Keratinocyte (primary cell): ENCODE data around the gene MMD. TPM values are rescaled to one million over a fixed set of nuclear protein-coding genes. Genes with fewer than 3 reads are reported as not detected.

Experiments used
- DNase-seq: peaks from one replicate; pipeline ENCODE4 v3.0.0-alpha.2; 2011; ENCODE audit warnings: low read depth, missing footprints, low spot score
- FAIRE-seq: peaks from 2 replicates; lab custom pipeline; 2011; peaks lifted over from hg19 to GRCh38; lab: Jason Lieb, UNC
- H2AFZ ChIP-seq: 2 replicates; pipeline ENCODE4 v1.6.0; 2012; ENCODE audit warnings: low read length, control low read depth, inconsistent platforms; ENCODE audit not compliant: control insufficient read depth
- H3K27ac ChIP-seq: 2 replicates; pipeline ENCODE4 v1.5.1; 2011; ENCODE audit warnings: low read length; ENCODE audit not compliant: control insufficient read depth, insufficient read depth
- H3K27me3 ChIP-seq: 3 replicates; pipeline ENCODE4 v1.6.0; 2011; ENCODE audit warnings: low read length; ENCODE audit not compliant: control insufficient read depth, insufficient read depth; ENCODE audit errors: extremely low read depth
- H3K36me3 ChIP-seq, 2 experiments: 2 replicates in 1 of 2; 3 replicates in 1 of 2; pipeline ENCODE4 v1.5.1; 2011; ENCODE audit warnings: low read length in 2 of 2, mild to moderate bottlenecking in 1 of 2; ENCODE audit not compliant: control insufficient read depth in 2 of 2, insufficient read depth in 2 of 2; ENCODE audit errors: extremely low read depth in 1 of 2
- H3K4me1 ChIP-seq: 3 replicates; pipeline ENCODE4 v1.5.1; 2011; ENCODE audit warnings: low read length; ENCODE audit not compliant: control insufficient read depth, insufficient read depth; ENCODE audit errors: extremely low read depth
- H3K4me2 ChIP-seq: 3 replicates; pipeline ENCODE4 v1.6.0; 2011; ENCODE audit warnings: low read depth, low read length; ENCODE audit not compliant: control insufficient read depth, insufficient read depth; ENCODE audit errors: extremely low read depth
- H3K4me3 ChIP-seq, 3 experiments: fragments of 200-600 bp in 1 of 3; sonication (generic) in 1 of 3; 2 replicates in 2 of 3; 3 replicates in 1 of 3; pipeline ENCODE4 v1.5.1; 2011 to 2016; ENCODE audit warnings: low read length in 3 of 3, mild to moderate bottlenecking in 3 of 3, control low read depth in 2 of 3, inconsistent platforms in 1 of 3, low read depth in 1 of 3, mixed read lengths in 1 of 3, mixed run types in 1 of 3, moderate library complexity in 1 of 3; ENCODE audit not compliant: control insufficient read depth in 2 of 3, insufficient read depth in 2 of 3; ENCODE audit errors: extremely low read depth in 1 of 3
- H3K79me2 ChIP-seq: 2 replicates; pipeline ENCODE4 v1.6.0; 2012; ENCODE audit warnings: low read length; ENCODE audit not compliant: control insufficient read depth, insufficient read depth
- H3K9ac ChIP-seq: 3 replicates; pipeline ENCODE4 v1.6.0; 2011; ENCODE audit warnings: low read length; ENCODE audit not compliant: control insufficient read depth, insufficient read depth; ENCODE audit errors: extremely low read depth
- H3K9me1 ChIP-seq: 3 replicates; pipeline ENCODE4 v1.6.0; 2011; ENCODE audit warnings: low read length; ENCODE audit not compliant: control insufficient read depth, insufficient read depth; ENCODE audit errors: extremely low read depth
- H3K9me3 ChIP-seq: 2 replicates; pipeline ENCODE4 v1.5.1; 2012; ENCODE audit warnings: low read depth, low read length; ENCODE audit not compliant: control insufficient read depth
- H4K20me1 ChIP-seq: 3 replicates; pipeline ENCODE4 v1.6.0; 2011; ENCODE audit warnings: low read length; ENCODE audit not compliant: control insufficient read depth, insufficient read depth; ENCODE audit errors: extremely low read depth
- EZH2 ChIP-seq: IDR thresholded peaks from one replicate; pipeline ENCODE4 v1.6.1; 2012; ENCODE audit warnings: inconsistent platforms, mild to moderate bottlenecking, low read length, moderate library complexity
- dilution Hi-C: fragments of 300-500 bp; cut with MboI; formaldehyde crosslinking; loops from one replicate; pipeline ENCODE4 v1.7.0; 2020; ENCODE audit warnings: low sequenced_read_pairs; ENCODE audit not compliant: extremely low pct_ligation_motif_present
- polyA plus RNA-seq, 5 experiments: library from polyadenylated mRNA; depleted of rRNA in 3 of 5; stranded (reverse) in 3 of 5; stranded (forward) in 1 of 5; unstranded in 1 of 5; fragments of >200 nt; gene quantifications; 1 replicate in 1 of 5; 2 replicates in 3 of 5; 3 replicates in 1 of 5; pipeline versions ENCODE4 v1.2.1 to v1.2.3, GENCODE V29; 2011 to 2012; ENCODE audit warnings: missing spikeins in 2 of 5, low read depth in 1 of 5, low replicate concordance in 1 of 5
- TF ChIP-seq, protein P1 (sequence below), 3 experiments: IDR thresholded peaks in 1 of 3; conservative IDR thresholded peaks in 1 of 3; optimal IDR thresholded peaks in 1 of 3; 2 replicates in 2 of 3; 3 replicates in 1 of 3; pipeline versions ENCODE3 to v1.5.1; 2011; ENCODE audit warnings: low read length in 3 of 3, mild to moderate bottlenecking in 3 of 3, moderate library complexity in 2 of 3, control low read depth in 1 of 3, inconsistent platforms in 1 of 3; ENCODE audit not compliant: insufficient read depth in 2 of 3; ENCODE audit errors: extremely low read depth in 1 of 3

The MMD gene
- polyA plus RNA-seq, 1 donor (not counting 4 experiments of a cell fraction or from before 2014, with no cell fraction given), result 6.4 TPM

DNA sequence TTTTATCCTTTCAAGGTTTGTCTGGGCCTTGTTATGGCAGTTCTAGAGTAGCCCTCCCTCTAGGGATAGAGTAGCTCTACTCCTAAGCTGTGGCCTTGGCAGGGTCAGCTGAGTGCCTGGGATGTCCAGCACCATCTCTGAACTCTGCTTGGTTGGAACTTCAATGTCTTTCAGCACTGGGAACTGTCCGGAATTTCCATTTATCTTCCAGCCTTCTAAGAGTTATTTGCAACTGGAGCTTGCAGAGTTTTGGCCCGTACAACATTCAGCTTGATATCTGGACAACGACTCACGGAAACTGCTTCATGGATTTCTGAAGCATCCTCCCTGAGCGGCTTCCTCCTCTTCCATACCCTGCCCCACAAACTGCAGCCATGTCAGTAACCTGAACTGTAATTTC lies 22.9 kb downstream of the MMD start:
- dilution Hi-C loops, result no loop called here
- FAIRE-seq, result no peak

DNA sequence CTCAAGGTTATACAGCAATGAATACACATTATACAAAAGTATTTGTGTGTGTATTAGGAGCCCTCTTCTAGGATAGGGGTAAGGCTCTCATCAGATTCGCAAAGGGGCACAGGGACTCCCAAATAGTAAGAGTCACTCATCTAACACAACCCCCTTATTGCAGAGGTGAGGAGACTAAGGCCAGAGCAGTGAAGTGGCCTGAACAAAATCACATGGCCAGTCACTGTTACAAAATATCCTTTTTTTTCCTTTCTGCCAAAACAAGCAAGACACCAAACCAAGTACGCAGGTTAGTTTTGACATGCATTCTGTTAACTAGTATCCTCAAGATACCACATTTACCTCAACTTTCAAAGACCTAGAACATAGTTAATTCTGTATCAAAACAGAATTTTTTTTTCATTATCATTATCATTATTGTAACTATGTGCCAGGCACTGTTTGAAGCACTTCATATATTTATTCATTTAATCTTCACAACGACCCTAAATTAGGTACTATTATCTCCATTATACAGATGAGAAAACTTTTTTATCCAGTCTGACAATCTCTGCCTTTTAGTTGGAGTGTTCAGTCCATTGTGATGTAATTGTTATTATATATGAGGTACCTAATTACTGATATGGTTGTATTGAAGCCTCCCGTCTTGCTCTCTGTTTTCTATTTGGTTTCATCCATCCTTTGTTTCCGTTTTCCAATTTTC lies 25.7 kb downstream of the MMD start:
- Histone ChIP-seq H3K27me3 (no peaks in the 10 kb centered on the region), H3K79me2 (no peaks in the 10 kb centered on the region), H3K9me1 (no peaks in the 10 kb centered on the region), H3K36me3 (no peaks in the 10 kb centered on the region), H3K4me1 (no peaks in the 10 kb centered on the region), H4K20me1 (no peaks in the 10 kb centered on the region), H2AFZ (no peak overlapping the region), H3K4me3 (no peak overlapping the region), H3K9ac (no peak overlapping the region), H3K4me2 (no peak overlapping the region), H3K27ac (no peak overlapping the region), H3K9me3 (no peaks in the 10 kb centered on the region)
- TF ChIP-seq, protein P1, sequence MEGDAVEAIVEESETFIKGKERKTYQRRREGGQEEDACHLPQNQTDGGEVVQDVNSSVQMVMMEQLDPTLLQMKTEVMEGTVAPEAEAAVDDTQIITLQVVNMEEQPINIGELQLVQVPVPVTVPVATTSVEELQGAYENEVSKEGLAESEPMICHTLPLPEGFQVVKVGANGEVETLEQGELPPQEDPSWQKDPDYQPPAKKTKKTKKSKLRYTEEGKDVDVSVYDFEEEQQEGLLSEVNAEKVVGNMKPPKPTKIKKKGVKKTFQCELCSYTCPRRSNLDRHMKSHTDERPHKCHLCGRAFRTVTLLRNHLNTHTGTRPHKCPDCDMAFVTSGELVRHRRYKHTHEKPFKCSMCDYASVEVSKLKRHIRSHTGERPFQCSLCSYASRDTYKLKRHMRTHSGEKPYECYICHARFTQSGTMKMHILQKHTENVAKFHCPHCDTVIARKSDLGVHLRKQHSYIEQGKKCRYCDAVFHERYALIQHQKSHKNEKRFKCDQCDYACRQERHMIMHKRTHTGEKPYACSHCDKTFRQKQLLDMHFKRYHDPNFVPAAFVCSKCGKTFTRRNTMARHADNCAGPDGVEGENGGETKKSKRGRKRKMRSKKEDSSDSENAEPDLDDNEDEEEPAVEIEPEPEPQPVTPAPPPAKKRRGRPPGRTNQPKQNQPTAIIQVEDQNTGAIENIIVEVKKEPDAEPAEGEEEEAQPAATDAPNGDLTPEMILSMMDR (optimal IDR thresholded peaks at IDR 0.05 in 1 of 3, IDR thresholded peaks at IDR 0.05 in 1 of 3, conservative IDR thresholded peaks at IDR 0.05 in 1 of 3; ENCODE audit: extremely low read depth in 1 of 3, insufficient read depth in 2 of 3, low read length in 3 of 3), result no peak
- TF ChIP-seq EZH2, result no peak
- dilution Hi-C loops, result no loop called here
- FAIRE-seq (no peak), DNase-seq (no peak)

More for the DNA sequence above, 22.9 kb downstream of the MMD start:
- H3K36me3 ChIP-seq, result no peaks in the 10 kb centered on the region
- no peak overlapping the region for H3K4me3 ChIP-seq
- TF ChIP-seq, protein P1 (optimal IDR thresholded peaks at IDR 0.05 in 1 of 3, IDR thresholded peaks at IDR 0.05 in 1 of 3, conservative IDR thresholded peaks at IDR 0.05 in 1 of 3; ENCODE audit: extremely low read depth in 1 of 3, insufficient read depth in 2 of 3, low read length in 3 of 3), result no peak
- TF ChIP-seq EZH2, result no peak
- no peak overlapping the region for H3K9ac ChIP-seq
- H3K9me3 ChIP-seq, result no peaks in the 10 kb centered on the region
- no peak overlapping the region for H3K27ac ChIP-seq
- H3K4me2 ChIP-seq, result no peak overlapping the region
- DNase-seq, result no peak
- no peaks in the 10 kb centered on the region for H3K27me3 ChIP-seq
- H3K9me1 ChIP-seq, result no peaks in the 10 kb centered on the region
- H2AFZ ChIP-seq, result no peak overlapping the region
- no peaks in the 10 kb centered on the region for H3K4me1 ChIP-seq
- H3K79me2 ChIP-seq, result no peaks in the 10 kb centered on the region
- no peaks in the 10 kb centered on the region for H4K20me1 ChIP-seq
